ENCODE results near the gene HLA-DPB1.
"Not testable (repeated sequence)": the region's sequence is repeated elsewhere in the genome, so short reads cannot be mapped to it uniquely, and the experiment has no call there.

Gene HLA-DPB1

DNA sequence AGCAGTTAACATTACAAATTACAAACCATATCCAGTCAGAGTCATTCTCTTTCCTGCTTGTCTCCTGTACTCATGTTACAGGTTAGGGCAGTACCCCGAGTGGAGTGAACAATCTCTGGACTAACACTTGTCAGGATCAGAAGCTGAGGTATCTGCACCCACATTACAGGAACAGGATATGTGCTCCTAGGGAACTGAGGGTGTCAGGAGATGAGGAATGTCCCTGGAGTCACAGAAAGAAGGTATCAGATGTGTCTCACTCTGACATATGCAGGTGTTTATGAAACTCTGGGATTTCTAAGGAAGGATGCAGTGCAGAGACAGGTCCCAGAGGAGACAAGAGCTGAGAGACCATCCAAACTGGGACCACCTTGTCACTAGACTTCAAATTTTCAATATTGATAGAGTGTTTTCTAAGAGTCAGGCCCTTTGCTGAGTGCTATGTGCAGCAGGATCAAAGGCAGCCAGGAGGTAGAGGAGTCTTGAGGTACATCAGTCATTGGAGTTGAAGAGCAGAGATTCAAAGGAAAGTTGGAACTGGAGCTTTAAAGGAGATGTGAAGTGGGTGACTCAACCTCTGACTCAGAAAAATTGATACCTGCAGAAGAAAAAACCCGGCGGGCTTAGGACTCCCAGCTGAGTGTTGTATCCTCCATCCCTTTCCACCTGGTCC lies 12.6 kb downstream of the HLA-DPB1 start:
- no peak for FAIRE-seq
- TF ChIP-seq, protein P1, sequence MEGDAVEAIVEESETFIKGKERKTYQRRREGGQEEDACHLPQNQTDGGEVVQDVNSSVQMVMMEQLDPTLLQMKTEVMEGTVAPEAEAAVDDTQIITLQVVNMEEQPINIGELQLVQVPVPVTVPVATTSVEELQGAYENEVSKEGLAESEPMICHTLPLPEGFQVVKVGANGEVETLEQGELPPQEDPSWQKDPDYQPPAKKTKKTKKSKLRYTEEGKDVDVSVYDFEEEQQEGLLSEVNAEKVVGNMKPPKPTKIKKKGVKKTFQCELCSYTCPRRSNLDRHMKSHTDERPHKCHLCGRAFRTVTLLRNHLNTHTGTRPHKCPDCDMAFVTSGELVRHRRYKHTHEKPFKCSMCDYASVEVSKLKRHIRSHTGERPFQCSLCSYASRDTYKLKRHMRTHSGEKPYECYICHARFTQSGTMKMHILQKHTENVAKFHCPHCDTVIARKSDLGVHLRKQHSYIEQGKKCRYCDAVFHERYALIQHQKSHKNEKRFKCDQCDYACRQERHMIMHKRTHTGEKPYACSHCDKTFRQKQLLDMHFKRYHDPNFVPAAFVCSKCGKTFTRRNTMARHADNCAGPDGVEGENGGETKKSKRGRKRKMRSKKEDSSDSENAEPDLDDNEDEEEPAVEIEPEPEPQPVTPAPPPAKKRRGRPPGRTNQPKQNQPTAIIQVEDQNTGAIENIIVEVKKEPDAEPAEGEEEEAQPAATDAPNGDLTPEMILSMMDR (IDR thresholded peaks at IDR 0.05; ENCODE audit: insufficient read depth, missing control alignments): no peak
- DNase-seq (ENCODE audit: insufficient read length, low spot score): no peak

DNA sequence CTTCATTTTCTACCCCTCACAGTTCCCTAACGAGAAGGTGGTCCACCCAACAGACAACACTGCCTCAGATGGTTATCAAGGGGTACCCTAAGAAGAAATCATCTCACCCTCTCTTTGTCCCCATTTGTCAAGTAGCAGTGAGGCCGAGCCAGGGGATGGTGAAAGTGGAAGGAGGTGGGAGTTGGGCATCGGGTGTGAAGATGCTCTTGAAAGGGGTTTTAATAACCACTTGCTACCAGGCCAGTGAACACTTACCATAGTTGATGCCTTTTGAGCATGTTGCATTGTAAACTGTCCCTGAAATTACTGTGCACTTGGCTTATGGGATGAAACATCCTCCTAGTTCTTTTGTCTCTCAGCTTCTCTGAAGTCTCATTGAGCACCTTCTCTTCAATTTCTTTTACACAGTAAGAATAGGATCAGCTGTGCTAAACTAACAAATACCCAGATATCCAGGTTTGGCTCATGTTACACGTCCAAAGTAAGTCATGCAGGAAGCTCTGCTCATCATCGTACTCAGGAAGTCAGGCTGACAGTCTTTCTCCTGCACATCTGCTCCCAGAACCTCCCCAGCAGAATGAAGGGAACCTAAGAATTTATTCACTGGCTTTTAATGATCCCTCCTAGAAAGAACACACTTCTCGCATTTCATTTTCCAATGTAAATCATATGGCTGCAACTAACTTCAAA lies 13.3 kb downstream of the HLA-DPB1 start:
- TF ChIP-seq, protein P1 (IDR thresholded peaks at IDR 0.05; ENCODE audit: insufficient read depth, missing control alignments): no peak
- no peak for FAIRE-seq
- no peak for DNase-seq (ENCODE audit: insufficient read length, low spot score)

DNA sequence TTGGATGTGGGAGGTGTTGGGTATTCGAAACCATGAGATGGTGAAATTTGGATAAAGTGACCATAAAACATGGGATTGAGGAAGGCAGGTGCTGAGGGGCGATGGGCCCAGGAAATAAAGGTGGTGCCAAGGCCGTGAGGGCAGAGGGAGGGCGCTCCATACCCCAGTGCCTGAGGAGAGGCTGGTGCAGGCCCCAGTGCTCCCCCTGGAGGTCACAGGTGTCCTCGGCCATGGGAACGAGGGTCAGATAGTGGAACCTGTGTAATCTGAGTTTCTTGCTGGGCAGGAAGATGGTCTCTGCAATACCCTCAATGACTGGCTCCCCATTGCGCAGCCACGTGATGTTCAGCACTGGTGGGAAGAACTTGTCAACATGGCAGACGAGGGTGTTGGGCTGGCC lies 16.2 kb downstream of the HLA-DPB1 start:
- FAIRE-seq (no peak), DNase-seq (ENCODE audit: insufficient read length, low spot score) (no peak)
- TF ChIP-seq, protein P1 (IDR thresholded peaks at IDR 0.05; ENCODE audit: insufficient read depth, missing control alignments): peak; percentile 21

DNA sequence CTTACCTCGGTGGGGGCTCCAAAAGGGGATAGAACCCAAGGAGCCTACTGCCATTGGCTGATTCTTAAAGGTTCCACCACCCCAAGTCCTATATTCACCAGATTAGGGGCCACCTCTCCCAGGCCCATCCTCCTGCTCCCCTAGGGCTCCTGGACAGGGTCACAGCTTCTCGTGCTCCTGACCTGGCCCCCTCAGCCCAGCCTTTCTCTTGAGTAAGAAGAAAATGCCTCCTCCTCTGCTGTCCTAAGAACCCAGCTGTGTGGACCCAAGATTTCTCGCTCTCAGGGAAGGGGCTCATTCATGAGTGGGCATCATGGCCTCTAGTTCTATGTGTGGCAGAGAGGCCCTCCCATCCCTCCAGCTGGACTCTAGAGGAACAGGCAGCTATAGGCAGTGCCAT lies 16.6 kb downstream of the HLA-DPB1 start:
- FAIRE-seq (no peak), DNase-seq (ENCODE audit: insufficient read length, low spot score) (no peak)
- TF ChIP-seq, protein P1 (IDR thresholded peaks at IDR 0.05; ENCODE audit: insufficient read depth, missing control alignments): no peak

DNA sequence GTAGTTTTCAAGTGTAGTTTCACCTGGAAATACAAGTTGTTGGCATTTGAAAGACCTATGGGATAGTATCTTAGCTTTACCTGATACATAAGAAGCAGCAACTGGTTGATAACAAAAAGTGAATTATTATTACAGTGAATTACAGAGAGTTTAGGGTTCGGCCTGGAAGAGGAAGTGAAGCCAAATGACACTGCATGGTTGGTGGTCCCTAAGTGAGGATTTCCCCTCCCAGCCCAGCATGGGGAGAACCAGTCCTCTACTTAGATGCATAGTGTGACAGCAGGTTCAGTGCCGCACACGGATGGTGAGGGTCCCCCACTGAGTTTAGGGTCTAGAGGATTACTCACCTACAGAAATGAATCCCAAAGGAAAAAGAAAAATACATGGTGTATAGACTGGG lies 18.1 kb downstream of the HLA-DPB1 start:
- TF ChIP-seq, protein P1 (IDR thresholded peaks at IDR 0.05; ENCODE audit: insufficient read depth, missing control alignments): no peak
- FAIRE-seq (no peak), DNase-seq (ENCODE audit: insufficient read length, low spot score) (no peak)

DNA sequence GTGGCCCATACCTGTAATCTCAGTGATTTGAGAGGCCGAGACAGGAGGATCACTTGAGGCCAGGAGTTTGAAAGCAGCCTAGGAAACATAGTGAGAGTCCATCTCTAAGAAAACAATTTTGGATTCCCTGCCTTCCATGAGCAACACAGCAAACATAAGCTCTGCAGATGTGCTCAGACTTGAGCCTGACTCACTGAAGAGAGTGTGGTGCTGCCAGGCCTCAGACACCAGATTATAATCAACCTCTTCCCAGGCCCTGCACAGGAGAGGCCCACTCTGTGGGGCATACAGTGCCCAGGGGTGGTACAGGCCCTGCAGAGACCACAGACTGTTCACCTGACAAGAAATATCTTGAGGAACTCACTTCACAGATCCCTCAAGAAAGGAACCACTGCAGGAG lies 19.9 kb downstream of the HLA-DPB1 start:
- TF ChIP-seq, protein P1 (IDR thresholded peaks at IDR 0.05; ENCODE audit: insufficient read depth, missing control alignments): no peak
- no peak for FAIRE-seq

DNA sequence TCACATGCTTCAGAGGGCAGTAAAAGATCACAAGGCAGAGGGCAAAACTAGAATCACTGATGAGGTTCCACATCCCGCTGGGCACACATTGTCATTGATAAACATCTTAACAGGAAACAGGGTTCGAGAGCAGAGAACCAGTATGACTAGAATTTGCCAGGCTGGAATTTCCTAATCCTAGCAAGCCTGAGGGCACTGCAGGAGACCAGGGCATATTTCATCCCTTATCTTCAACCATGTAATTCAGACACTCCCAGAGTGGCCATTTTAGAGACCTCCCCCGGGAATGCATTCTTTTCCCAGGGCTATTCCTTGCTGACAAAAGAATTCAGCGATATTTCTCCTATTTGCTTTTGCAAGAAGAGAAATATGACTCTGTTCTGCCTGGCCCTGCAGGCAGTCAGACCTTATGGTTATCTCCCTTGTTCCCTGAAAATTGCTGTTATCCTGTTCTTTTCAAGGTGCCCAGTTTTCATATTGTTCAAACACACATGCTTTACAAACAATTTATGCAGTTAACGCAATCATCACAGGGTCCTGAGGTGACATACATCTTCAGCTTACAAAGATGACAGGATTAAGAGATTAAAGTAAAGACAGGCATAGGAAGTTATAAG lies 25.4 kb downstream of the HLA-DPB1 start:
- FAIRE-seq; DNase-seq (ENCODE audit: insufficient read length, low spot score): not testable (repeated sequence)

More for the DNA sequence above, 19.9 kb downstream of the HLA-DPB1 start:
- DNase-seq (ENCODE audit: insufficient read length, low spot score): no peak
